Natural killer cell (primary cell): ENCODE data around the gene SSRP1. TPM values are rescaled to one million over a fixed set of nuclear protein-coding genes. Genes with fewer than 3 reads are reported as not detected.

Experiments
- ATAC-seq, 3 donors: fragments of 150-1000 bp in 2 of 3; fragments of 200-7000 bp in 1 of 3; cut with Tn5 transposase; 1 replicate in 1 of 3; 2 replicates in 2 of 3; pipeline ENCODE4 v1.10.0; 2021; ENCODE audit warnings: mild to moderate bottlenecking in 2 of 3, moderate library complexity in 2 of 3
- DNase-seq, 2 donors: peaks; one replicate each; pipeline versions ENCODE4 v3.0.0 to v3.0.0-alpha.2; 2013 to 2021; ENCODE audit warnings: mixed read lengths in 1 of 2
- H3K27ac ChIP-seq: one replicate; pipeline ENCODE4 v1.5.1; 2013; ENCODE audit warnings: mild to moderate bottlenecking, low read length
- H3K27me3 ChIP-seq: one replicate; pipeline ENCODE4 v1.6.1; 2013; ENCODE audit warnings: low read length; ENCODE audit not compliant: control insufficient read depth, insufficient read depth
- H3K36me3 ChIP-seq: one replicate; pipeline ENCODE4 v1.6.1; 2013; ENCODE audit warnings: low read length; ENCODE audit not compliant: control insufficient read depth, insufficient read depth
- H3K4me1 ChIP-seq: one replicate; pipeline ENCODE4 v1.6.1; 2013; ENCODE audit warnings: low read length; ENCODE audit not compliant: control insufficient read depth, insufficient read depth
- H3K4me3 ChIP-seq: one replicate; pipeline ENCODE4 v1.5.1; 2013; ENCODE audit warnings: low read length
- H3K9me3 ChIP-seq: one replicate; pipeline ENCODE4 v1.6.1; 2013; ENCODE audit warnings: low read length; ENCODE audit not compliant: control insufficient read depth, insufficient read depth
- H3K27ac Mint-ChIP-seq, 2 donors: one replicate each; pipeline ENCODE4 v1.8.0; 2022; ENCODE audit warnings: mild to moderate bottlenecking in 2 of 2, mixed read lengths in 2 of 2, moderate library complexity in 1 of 2
- H3K27me3 Mint-ChIP-seq, 2 donors: one replicate each; pipeline ENCODE4 v1.8.0; 2022; ENCODE audit warnings: low read depth in 2 of 2, mixed read lengths in 2 of 2
- H3K36me3 Mint-ChIP-seq: one replicate; pipeline ENCODE4 v1.8.0; 2022; ENCODE audit warnings: mixed read lengths
- H3K4me1 Mint-ChIP-seq, 2 donors: one replicate each; pipeline ENCODE4 v1.8.0; 2022; ENCODE audit warnings: mixed read lengths in 2 of 2
- H3K4me3 Mint-ChIP-seq: one replicate; pipeline ENCODE4 v1.8.0; 2022; ENCODE audit warnings: mild to moderate bottlenecking, moderate library complexity, mixed read lengths
- H3K9me3 Mint-ChIP-seq, 2 donors: one replicate each; pipeline ENCODE4 v1.8.0; 2022; ENCODE audit warnings: mixed read lengths in 2 of 2
- CTCF ChIP-seq: fragments of 200-600 bp; IDR thresholded peaks from one replicate; pipeline ENCODE4 v1.8.0; 2022; ENCODE audit warnings: antibody characterized with exemption
- WGBS: methylation state at CpG from one replicate; pipeline ENCODE4 v1.1.7; 2013; ENCODE audit warnings: missing lambda C conversion rate; ENCODE audit not compliant: insufficient coverage; 5-methylcytosine and 5-hydroxymethylcytosine counted together
- intact Hi-C: fragments of 100-400 bp; cut with micrococcal nuclease; formaldehyde crosslinking; loops from one replicate; pipeline ENCODE4 v1.14.2; 2022
- total RNA-seq, 4 donors: library from RNA; stranded (reverse); fragments of 120-200 nt in 1 of 4; gene quantifications; one replicate each; pipeline versions ENCODE4 v1.2.3 to v1.2.4, GENCODE V29; 2013 to 2022

SSRP1 gene
- total RNA-seq, 3 donors from 2014 or later (not counting 1 experiment from before 2014, with no cell fraction given), result 45.5 to 50.0 (median 47.1) TPM

DNA sequence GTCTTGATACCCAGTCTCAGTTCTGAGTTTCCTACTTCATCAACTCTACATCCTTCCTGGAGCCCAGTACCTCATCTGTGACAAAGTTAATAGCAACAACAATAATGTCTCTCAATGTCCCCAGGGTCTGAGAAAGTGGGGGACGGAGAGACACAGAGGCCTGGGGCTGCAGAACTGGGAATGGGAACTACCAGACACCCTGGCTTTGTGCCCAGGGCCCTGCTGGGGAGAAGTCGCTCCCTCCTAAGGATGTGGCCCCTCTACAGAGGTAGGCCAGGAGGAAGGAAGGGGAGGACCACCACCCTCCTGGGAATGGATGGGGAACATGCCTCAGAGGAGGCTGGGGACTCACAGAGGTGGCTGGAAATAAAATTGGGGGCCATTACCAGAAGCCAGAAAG, 39.8 kb upstream of the SSRP1 start:
- Mint-ChIP-seq H3K27me3 (peaks cover 7 to 15% of the 10 kb centered on the region in 2 donors), H3K27ac (no peak overlapping the region), H3K36me3 (no peaks in the 10 kb centered on the region), H3K4me3 (no peak overlapping the region), H3K4me1 (no peaks in the 10 kb centered on the region), H3K9me3 (no peaks in the 10 kb centered on the region)
- intact Hi-C loops, result no loop called here
- ATAC-seq (no peak), DNase-seq (no peak)
- Histone ChIP-seq H3K27ac (no peak overlapping the region), H3K4me3 (no peak overlapping the region), H3K27me3 (no peaks in the 10 kb centered on the region), H3K36me3 (no peaks in the 10 kb centered on the region), H3K4me1 (no peaks in the 10 kb centered on the region), H3K9me3 (no peaks in the 10 kb centered on the region)
- WGBS, result 48% methylated on average over 2 of the region's 2 CpGs
- TF ChIP-seq CTCF, result no peak

DNA sequence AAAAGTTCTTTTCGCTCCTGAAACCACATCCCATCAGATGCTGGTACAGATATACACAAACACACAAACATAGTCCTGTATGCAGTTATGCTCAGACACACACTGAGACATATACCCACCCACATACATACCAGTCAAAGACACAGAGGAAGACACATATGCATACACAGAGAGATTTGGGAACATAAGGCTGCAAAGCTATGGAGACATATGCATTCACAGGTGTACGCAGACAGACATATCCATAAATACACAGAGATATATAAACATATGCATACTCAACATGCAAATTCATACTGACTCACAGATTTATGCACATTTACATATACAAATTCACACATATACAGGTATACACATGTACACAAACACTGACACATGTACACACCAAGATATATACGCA, 39.3 kb upstream of the SSRP1 start:
- TF ChIP-seq CTCF, result no peak
- no peak overlapping the region for H3K4me3 Mint-ChIP-seq
- no peak overlapping the region for H3K27ac Mint-ChIP-seq
- no peaks in the 10 kb centered on the region for H3K36me3 Mint-ChIP-seq
- Histone ChIP-seq H3K27me3 (no peaks in the 10 kb centered on the region), H3K4me3 (no peak overlapping the region), H3K9me3 (no peaks in the 10 kb centered on the region), H3K27ac (no peak overlapping the region), H3K36me3 (no peaks in the 10 kb centered on the region), H3K4me1 (no peaks in the 10 kb centered on the region)
- ATAC-seq (no peak), DNase-seq (no peak)
- 94% methylated on average over 3 of the region's 3 CpGs for WGBS
- H3K27me3 Mint-ChIP-seq, result peaks cover 7 to 15% of the 10 kb centered on the region in 2 donors
- intact Hi-C loops, result no loop called here
- H3K4me1 Mint-ChIP-seq, result no peaks in the 10 kb centered on the region
- H3K9me3 Mint-ChIP-seq, result no peaks in the 10 kb centered on the region

DNA sequence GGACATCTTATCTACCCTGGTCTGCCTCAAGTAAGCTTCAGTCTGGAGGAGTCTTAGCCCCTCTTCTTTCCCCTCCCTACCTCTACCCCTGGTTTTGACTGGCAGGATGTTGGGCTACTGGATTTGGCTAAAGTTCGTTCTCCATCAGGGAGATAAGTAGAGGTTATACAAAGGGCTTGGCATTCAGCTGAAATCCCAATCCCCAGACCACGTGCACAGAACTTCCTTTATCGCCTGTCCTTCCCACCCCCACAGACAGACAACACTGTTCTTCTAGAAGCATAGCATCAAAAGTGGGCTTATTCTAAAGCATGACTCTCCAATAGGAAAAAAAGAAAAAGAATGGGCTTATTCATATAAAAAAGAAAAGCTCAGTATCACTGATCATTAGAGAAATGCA, 37.5 kb upstream of the SSRP1 start:
- peaks cover 0 to 2% of the 10 kb centered on the region in 2 donors for H3K27me3 Mint-ChIP-seq
- H3K9me3 Mint-ChIP-seq, result no peaks in the 10 kb centered on the region
- ATAC-seq (no peak), DNase-seq (no peak)
- Histone ChIP-seq H3K4me3 (no peak overlapping the region), H3K27me3 (no peaks in the 10 kb centered on the region), H3K4me1 (no peaks in the 10 kb centered on the region), H3K36me3 (no peaks in the 10 kb centered on the region), H3K9me3 (no peaks in the 10 kb centered on the region), H3K27ac (no peak overlapping the region)
- H3K4me3 Mint-ChIP-seq, result no peak overlapping the region
- H3K27ac Mint-ChIP-seq, result no peak overlapping the region
- no peak for TF ChIP-seq CTCF
- 100% methylated on average over 2 of the region's 3 CpGs for WGBS
- no peaks in the 10 kb centered on the region for H3K4me1 Mint-ChIP-seq
- no peaks in the 10 kb centered on the region for H3K36me3 Mint-ChIP-seq
- intact Hi-C loops, result no loop called here

GRCh38 chr11:57370941-57371340, 35.2 kb upstream of the SSRP1 start:
- Mint-ChIP-seq H3K4me1 (no peaks in the 10 kb centered on the region), H3K27ac (no peak overlapping the region), H3K4me3 (no peak overlapping the region), H3K36me3 (no peaks in the 10 kb centered on the region), H3K9me3 (no peaks in the 10 kb centered on the region), H3K27me3 (peaks cover 0 to 6% of the 10 kb centered on the region in 2 donors)
- no peaks in the 10 kb centered on the region for H3K4me1 ChIP-seq
- H3K36me3 ChIP-seq, result no peaks in the 10 kb centered on the region
- intact Hi-C loops, result no loop called here
- H3K27me3 ChIP-seq, result no peaks in the 10 kb centered on the region
- H3K4me3 ChIP-seq, result no peak overlapping the region
- no peaks in the 10 kb centered on the region for H3K9me3 ChIP-seq
- no peak for DNase-seq
- no peak overlapping the region for H3K27ac ChIP-seq
- TF ChIP-seq CTCF, result no peak
- ATAC-seq, result no peak
